ENCODE measurements around the gene PDE2A. TPM values are rescaled to one million over a fixed set of nuclear protein-coding genes. Genes with fewer than 3 reads are reported as not detected.
A peak's percentile ranks its signal among the peaks of the same experiment; 100 is the strongest.

PDE2A gene
- polyA plus RNA-seq, 3 donors, result 0.18 to 1.7 (median 0.53) TPM

DNA sequence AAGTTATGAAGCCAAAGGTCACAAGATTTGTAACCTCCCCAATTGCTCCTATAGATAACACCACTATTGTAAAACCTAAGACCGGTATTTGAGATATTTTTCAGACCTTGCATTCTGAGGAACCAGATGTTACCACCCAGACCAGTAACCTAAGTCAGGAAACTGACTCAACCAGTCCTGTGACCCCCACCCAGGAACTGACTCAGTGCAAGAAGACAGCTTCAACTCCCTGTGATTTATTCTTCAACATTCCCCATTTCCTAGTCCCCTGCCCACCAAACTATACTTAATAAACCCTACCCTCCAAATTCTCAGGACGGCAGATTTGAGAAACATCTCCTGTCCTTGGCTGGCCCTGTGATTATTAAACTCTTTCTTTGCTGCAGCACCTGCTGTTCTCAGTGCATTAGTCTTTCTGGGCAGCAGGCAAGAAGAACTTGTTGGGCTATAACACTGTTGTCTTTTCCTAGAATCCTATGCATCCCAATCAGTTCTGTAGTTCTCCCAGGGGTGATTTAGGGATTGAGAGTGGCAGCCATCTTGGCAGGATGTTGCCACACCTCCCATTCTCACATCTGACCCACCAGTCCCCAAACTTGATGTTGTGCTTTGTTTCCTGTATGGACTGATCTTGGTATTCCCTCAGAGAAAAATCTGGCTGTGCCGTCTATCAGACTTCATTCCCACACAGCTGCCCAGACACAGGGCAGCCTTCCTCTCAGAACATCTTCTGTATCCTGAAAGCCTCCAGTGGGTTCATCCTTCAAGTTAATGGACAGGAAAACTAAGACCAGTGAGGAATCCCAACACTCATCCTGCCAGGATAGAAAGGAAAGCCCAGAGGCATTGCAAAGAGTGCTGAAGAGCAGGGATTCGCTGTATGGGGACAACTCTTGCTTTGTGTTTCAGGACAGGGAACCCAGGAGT is 104.0 kb downstream of the PDE2A start:
- H3K27me3 Mint-ChIP-seq (ENCODE audit: low read depth in 3 of 3), result peaks cover 7 to 13% (median 12%) of the 10 kb centered on the region in 3 donors
- peaks cover 0 to 3% (median 0%) of the 10 kb centered on the region in 7 donors for H3K9me3 Mint-ChIP-seq
- Histone ChIP-seq H3K36me3 (replicated peaks in 1 of 2; ENCODE audit: control insufficient read depth in 1 of 2, insufficient read depth in 2 of 2, low read length in 2 of 2) (no peaks in the 10 kb centered on the region), H3K9me3 (replicated peaks in 1 of 2; ENCODE audit: control insufficient read depth in 1 of 2, insufficient read depth in 1 of 2, low read length in 2 of 2) (no peaks in the 10 kb centered on the region), H3K27ac (ENCODE audit: low read depth in 1 of 2, low read length in 2 of 2) (peak overlapping the region in 1 of 2 donors; percentile 78), H3K4me2 (replicated peaks; ENCODE audit: extremely low read depth, low read length, poor library complexity, severe bottlenecking) (peak overlapping the region; percentile 28), H4K20me1 (ENCODE audit: insufficient read depth, low read length) (no peaks in the 10 kb centered on the region), H3K79me2 (ENCODE audit: insufficient read depth, low read length) (no peaks in the 10 kb centered on the region), H3K9ac (ENCODE audit: insufficient read depth, low read length, poor library complexity, severe bottlenecking) (no peak overlapping the region), H3K4me1 (ENCODE audit: control insufficient read depth in 1 of 2, insufficient read depth in 2 of 2, low read length in 2 of 2) (peaks cover 13 to 20% of the 10 kb centered on the region in 2 donors), H3K4me3 (replicated peaks in 1 of 3; ENCODE audit: low read depth in 2 of 3, low read length in 3 of 3) (peak overlapping the region in 1 of 3 experiments; percentile 13), H2AFZ (ENCODE audit: insufficient read depth, low read depth, low read length, poor library complexity, severe bottlenecking) (no peak overlapping the region), H3K27me3 (ENCODE audit: control insufficient read depth in 2 of 2, insufficient read depth in 2 of 2, low read length in 2 of 2) (no peaks in the 10 kb centered on the region)
- peak overlapping the region in 1 of 2 donors; percentile 76 for H3K4me3 Mint-ChIP-seq
- H3K4me1 Mint-ChIP-seq, result peaks cover 38% of the 10 kb centered on the region
- TF ChIP-seq CTCF (IDR thresholded peaks at IDR 0.05), result no peak
- peaks cover 0 to 2% of the 10 kb centered on the region in 2 donors for H3K36me3 Mint-ChIP-seq
- WGBS (ENCODE audit: insufficient coverage), result 15% methylated on average over 3 of the region's 4 CpGs
- DNase-seq, result peak; percentile 73 to 92 (median 86)
- H3K27ac Mint-ChIP-seq, result peak overlapping the region; percentile 58 to 95 (median 90)
- intact Hi-C loops (cut with micrococcal nuclease), result no loop called here

DNA sequence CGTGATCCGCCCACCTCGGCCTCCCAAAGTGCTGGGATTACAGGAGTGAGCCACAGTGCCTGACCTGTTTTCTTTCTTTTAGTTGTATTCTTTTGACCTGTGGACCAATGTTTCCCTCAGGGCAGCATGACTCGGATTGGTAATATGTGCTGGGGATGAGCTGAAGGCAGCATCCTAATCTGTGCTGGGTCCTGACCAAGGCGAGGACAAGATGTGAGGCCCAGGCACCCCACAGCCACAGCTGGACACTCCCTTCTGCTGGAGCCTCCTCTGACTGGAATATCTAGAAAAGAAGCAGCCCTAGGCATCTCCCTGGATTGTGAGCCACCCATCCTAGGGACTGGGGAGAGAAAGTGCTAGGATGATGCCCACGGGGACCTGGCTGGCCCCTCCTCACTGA is 105.4 kb downstream of the PDE2A start:
- H3K4me1 Mint-ChIP-seq, result peaks cover 33% of the 10 kb centered on the region
- no peak overlapping the region for H3K4me2 ChIP-seq (replicated peaks; ENCODE audit: extremely low read depth, low read length, poor library complexity, severe bottlenecking)
- 100% methylated on average over 3 of the region's 6 CpGs for WGBS (ENCODE audit: insufficient coverage)

More for the DNA sequence above, 105.4 kb downstream of the PDE2A start:
- DNase-seq, result no peak
- H3K27me3 Mint-ChIP-seq (ENCODE audit: low read depth in 3 of 3), result peaks cover 0 to 8% (median 7%) of the 10 kb centered on the region in 3 donors
- Histone ChIP-seq H3K79me2 (ENCODE audit: insufficient read depth, low read length) (no peaks in the 10 kb centered on the region), H3K27me3 (ENCODE audit: control insufficient read depth in 2 of 2, insufficient read depth in 2 of 2, low read length in 2 of 2) (no peaks in the 10 kb centered on the region), H3K9ac (ENCODE audit: insufficient read depth, low read length, poor library complexity, severe bottlenecking) (no peak overlapping the region), H4K20me1 (ENCODE audit: insufficient read depth, low read length) (no peaks in the 10 kb centered on the region), H3K4me1 (ENCODE audit: control insufficient read depth in 1 of 2, insufficient read depth in 2 of 2, low read length in 2 of 2) (peaks cover 13 to 20% of the 10 kb centered on the region in 2 donors), H3K27ac (ENCODE audit: low read depth in 1 of 2, low read length in 2 of 2) (no peak overlapping the region), H3K9me3 (replicated peaks in 1 of 2; ENCODE audit: control insufficient read depth in 1 of 2, insufficient read depth in 1 of 2, low read length in 2 of 2) (no peaks in the 10 kb centered on the region), H2AFZ (ENCODE audit: insufficient read depth, low read depth, low read length, poor library complexity, severe bottlenecking) (no peak overlapping the region), H3K4me3 (replicated peaks in 1 of 3; ENCODE audit: low read depth in 2 of 3, low read length in 3 of 3) (no peak overlapping the region), H3K36me3 (replicated peaks in 1 of 2; ENCODE audit: control insufficient read depth in 1 of 2, insufficient read depth in 2 of 2, low read length in 2 of 2) (no peaks in the 10 kb centered on the region)
- no peak for TF ChIP-seq CTCF (IDR thresholded peaks at IDR 0.05)
- H3K4me3 Mint-ChIP-seq, result no peak overlapping the region
- intact Hi-C loops (cut with micrococcal nuclease), result no loop called here
- H3K36me3 Mint-ChIP-seq, result peaks cover 0 to 2% of the 10 kb centered on the region in 2 donors
- peaks cover 0 to 3% (median 0%) of the 10 kb centered on the region in 7 donors for H3K9me3 Mint-ChIP-seq
- peak overlapping the region in 6 of 7 donors; percentile 8 to 93 (median 75) for H3K27ac Mint-ChIP-seq
